Parathyroid adenoma (tissue), 2 donors: ENCODE results near the gene TTC28.

Experiments used
- H2AFZ ChIP-seq: fragments of 300-600 bp; sonication (generic); one replicate; pipeline ENCODE4 v1.7.0; 2017; ENCODE audit warnings: antibody characterized with exemption, mild to moderate bottlenecking
- H3K27ac ChIP-seq: fragments of 300-600 bp; sonication (generic); one replicate; pipeline ENCODE4 v1.7.0; 2017
- H3K27me3 ChIP-seq: fragments of 300-600 bp; sonication (generic); one replicate; pipeline ENCODE4 v1.7.0; 2017; ENCODE audit warnings: low read length; ENCODE audit not compliant: control insufficient read depth, insufficient read depth
- H3K36me3 ChIP-seq: fragments of 300-600 bp; sonication (generic); one replicate; pipeline ENCODE4 v1.7.0; 2017; ENCODE audit warnings: low read length; ENCODE audit not compliant: control insufficient read depth, insufficient read depth
- H3K4me1 ChIP-seq: fragments of 300-600 bp; sonication (generic); one replicate; pipeline ENCODE4 v1.7.0; 2017; ENCODE audit warnings: control low read depth
- H3K4me2 ChIP-seq: fragments of 300-600 bp; sonication (generic); one replicate; pipeline ENCODE4 v1.7.0; 2017; ENCODE audit warnings: low read length
- H3K4me3 ChIP-seq: fragments of 300-600 bp; sonication (generic); one replicate; pipeline ENCODE4 v1.7.0; 2017; ENCODE audit warnings: low read depth, low read length
- H3K79me2 ChIP-seq: fragments of 300-600 bp; sonication (generic); one replicate; pipeline ENCODE4 v1.7.0; 2017; ENCODE audit warnings: control low read depth
- H3K9ac ChIP-seq: fragments of 300-600 bp; sonication (generic); one replicate; pipeline ENCODE4 v1.7.0; 2017; ENCODE audit warnings: mild to moderate bottlenecking
- H3K9me3 ChIP-seq: fragments of 300-600 bp; sonication (generic); one replicate; pipeline ENCODE4 v1.7.0; 2017; ENCODE audit warnings: low read length; ENCODE audit not compliant: control insufficient read depth
- CTCF ChIP-seq: fragments of 300-600 bp; sonication (generic); IDR thresholded peaks from one replicate; pipeline ENCODE4 v1.7.0; 2017; ENCODE audit warnings: antibody characterized with exemption, mild to moderate bottlenecking
- donor health status: primary hyperparathyroidism.

Gene TTC28

DNA sequence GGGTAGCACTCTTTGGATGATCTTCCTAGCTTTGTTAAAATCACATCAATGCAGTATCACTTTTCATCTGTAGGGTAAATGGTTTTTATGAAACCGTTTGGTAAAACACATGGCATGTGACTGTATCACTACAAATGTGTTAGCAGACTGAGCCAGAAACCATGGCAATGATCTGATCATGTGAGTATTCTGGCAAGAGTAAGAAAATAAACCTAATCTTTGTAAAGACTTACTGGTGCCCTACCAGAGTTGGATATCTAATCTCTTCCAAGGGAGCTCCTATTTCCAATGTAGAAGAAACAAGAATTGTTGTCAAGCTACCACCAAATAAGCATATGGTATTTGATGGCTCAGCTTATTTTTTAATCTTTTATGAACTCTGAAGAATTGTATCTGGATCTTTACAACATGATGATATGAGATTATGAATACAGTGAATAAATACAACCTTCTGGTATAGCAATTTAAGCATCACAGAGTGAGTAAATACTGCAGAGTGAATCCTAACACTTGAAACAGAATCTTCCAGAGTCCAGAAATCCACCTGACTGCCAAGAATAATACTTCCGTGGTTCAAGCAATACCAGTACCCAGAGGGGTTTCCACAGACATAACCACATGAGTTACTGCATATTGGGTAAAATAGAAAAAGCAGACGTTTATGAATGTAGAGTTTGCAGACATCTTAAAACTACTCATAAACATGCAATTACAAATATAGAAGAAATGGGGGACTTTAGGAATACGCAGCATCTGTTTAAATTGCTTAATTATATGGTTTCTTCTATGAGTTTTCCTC, 238.8 kb downstream of the TTC28 start:
- Histone ChIP-seq H3K36me3 (no peaks in the 10 kb centered on the region), H3K4me3 (no peak overlapping the region), H3K4me1 (peaks cover 3% of the 10 kb centered on the region), H3K79me2 (no peaks in the 10 kb centered on the region), H3K4me2 (peak overlapping the region; percentile 39), H3K27me3 (no peaks in the 10 kb centered on the region), H2AFZ (peak overlapping the region; percentile 18), H3K27ac (peak overlapping the region; percentile 58), H3K9me3 (no peaks in the 10 kb centered on the region), H3K9ac (no peak overlapping the region)
- no peak for TF ChIP-seq CTCF

DNA sequence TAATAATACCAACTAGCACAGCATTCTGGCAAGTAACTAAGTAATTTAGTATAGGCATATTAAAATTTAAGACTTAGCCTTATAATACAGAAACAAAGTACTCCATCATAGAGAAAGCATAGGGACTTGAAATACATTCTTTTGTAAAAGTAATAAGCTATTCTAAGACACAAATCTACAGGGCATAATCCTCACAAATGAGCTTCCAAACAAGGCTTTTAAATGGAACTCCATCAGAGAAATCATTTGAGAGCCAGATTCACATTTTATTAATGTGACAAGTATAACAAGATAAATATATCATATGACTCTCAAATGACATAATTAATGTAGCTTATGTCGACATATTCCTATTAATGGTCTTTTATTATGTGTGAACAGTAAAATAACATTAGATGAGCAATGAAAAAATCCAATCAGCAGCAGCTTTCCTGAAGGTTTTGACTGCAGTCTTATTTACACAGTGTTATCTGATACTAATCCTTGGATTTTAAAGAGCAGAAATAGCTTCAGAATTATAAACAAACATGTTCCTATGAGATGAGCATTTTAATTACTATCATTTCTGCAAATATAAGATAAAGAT, 241.4 kb downstream of the TTC28 start:
- Histone ChIP-seq H3K27ac (no peak overlapping the region), H3K4me1 (peaks cover 3% of the 10 kb centered on the region), H2AFZ (no peak overlapping the region), H3K9ac (no peak overlapping the region), H3K9me3 (no peaks in the 10 kb centered on the region), H3K4me3 (no peak overlapping the region), H3K4me2 (no peak overlapping the region), H3K79me2 (no peaks in the 10 kb centered on the region), H3K36me3 (no peaks in the 10 kb centered on the region), H3K27me3 (no peaks in the 10 kb centered on the region)
- no peak for TF ChIP-seq CTCF

- TF ChIP-seq CTCF = no peak
- Histone ChIP-seq H3K9ac (no peak overlapping the region), H3K27ac (no peak overlapping the region), H3K79me2 (no peaks in the 10 kb centered on the region), H2AFZ (no peak overlapping the region), H3K9me3 (no peaks in the 10 kb centered on the region), H3K27me3 (no peaks in the 10 kb centered on the region), H3K36me3 (no peaks in the 10 kb centered on the region), H3K4me2 (no peak overlapping the region), H3K4me1 (peaks cover 1% of the 10 kb centered on the region), H3K4me3 (no peak overlapping the region)
Measured at GRCh38 chr22:28435982-28436381, 243.7 kb downstream of the TTC28 start.

GRCh38 chr22:28435140-28435768, 244.4 kb downstream of the TTC28 start:
- H3K4me2 ChIP-seq = no peak overlapping the region
- no peak overlapping the region for H3K9ac ChIP-seq
- no peaks in the 10 kb centered on the region for H3K36me3 ChIP-seq
- H3K79me2 ChIP-seq = no peaks in the 10 kb centered on the region
- no peak for TF ChIP-seq CTCF
- H3K27ac ChIP-seq = no peak overlapping the region
- no peaks in the 10 kb centered on the region for H3K9me3 ChIP-seq
- H3K4me3 ChIP-seq = no peak overlapping the region
- H3K4me1 ChIP-seq = no peaks in the 10 kb centered on the region
- H2AFZ ChIP-seq = no peak overlapping the region
- no peaks in the 10 kb centered on the region for H3K27me3 ChIP-seq
